Measurements from ENCODE around the gene CCP110. TPM values are rescaled to one million over a fixed set of nuclear protein-coding genes. Genes with fewer than 3 reads are reported as not detected.

CCP110 gene
- total RNA-seq, 3 donors from 2014 or later (not counting 1 experiment from before 2014, with no cell fraction given) = 14.1 to 18.0 (median 17.5) TPM

DNA sequence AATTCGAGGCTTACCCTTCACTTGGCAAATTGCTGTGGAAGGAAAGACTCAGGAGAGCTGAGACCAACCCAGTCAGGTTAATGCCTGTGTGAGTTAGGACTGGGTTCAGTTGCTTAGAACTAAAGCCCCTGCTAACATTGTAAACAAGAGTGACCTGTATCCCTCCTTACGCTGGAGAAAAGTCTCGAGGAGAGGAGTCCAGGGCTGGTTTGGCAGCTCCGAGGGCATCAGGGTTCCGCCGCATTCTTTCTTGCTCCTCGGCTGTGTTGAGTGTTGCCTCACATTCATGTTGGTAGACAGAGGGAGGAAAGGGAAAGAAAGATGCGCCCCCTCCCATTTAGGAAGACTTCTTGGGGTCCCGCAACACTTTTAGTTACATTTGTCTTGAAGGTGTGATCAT is 50.3 kb downstream of the CCP110 start:
- Mint-ChIP-seq H3K36me3 (peaks cover 29% of the 10 kb centered on the region), H3K27me3 (ENCODE audit: low read depth in 2 of 2) (no peaks in the 10 kb centered on the region), H3K4me3 (no peak overlapping the region), H3K9me3 (no peaks in the 10 kb centered on the region), H3K4me1 (no peaks in the 10 kb centered on the region), H3K27ac (no peak overlapping the region)
- Histone ChIP-seq H3K4me3 (ENCODE audit: low read length) (no peak overlapping the region), H3K36me3 (ENCODE audit: control insufficient read depth, insufficient read depth, low read length) (peaks cover 56% of the 10 kb centered on the region), H3K9me3 (ENCODE audit: control insufficient read depth, insufficient read depth, low read length) (no peaks in the 10 kb centered on the region), H3K27ac (ENCODE audit: low read length) (no peak overlapping the region), H3K27me3 (ENCODE audit: control insufficient read depth, insufficient read depth, low read length) (no peaks in the 10 kb centered on the region), H3K4me1 (ENCODE audit: control insufficient read depth, insufficient read depth, low read length) (no peaks in the 10 kb centered on the region)
- 96% methylated on average over 9 of the region's 9 CpGs for WGBS (ENCODE audit: insufficient coverage)
- ATAC-seq (no peak), DNase-seq (no peak)
- TF ChIP-seq, protein P1, sequence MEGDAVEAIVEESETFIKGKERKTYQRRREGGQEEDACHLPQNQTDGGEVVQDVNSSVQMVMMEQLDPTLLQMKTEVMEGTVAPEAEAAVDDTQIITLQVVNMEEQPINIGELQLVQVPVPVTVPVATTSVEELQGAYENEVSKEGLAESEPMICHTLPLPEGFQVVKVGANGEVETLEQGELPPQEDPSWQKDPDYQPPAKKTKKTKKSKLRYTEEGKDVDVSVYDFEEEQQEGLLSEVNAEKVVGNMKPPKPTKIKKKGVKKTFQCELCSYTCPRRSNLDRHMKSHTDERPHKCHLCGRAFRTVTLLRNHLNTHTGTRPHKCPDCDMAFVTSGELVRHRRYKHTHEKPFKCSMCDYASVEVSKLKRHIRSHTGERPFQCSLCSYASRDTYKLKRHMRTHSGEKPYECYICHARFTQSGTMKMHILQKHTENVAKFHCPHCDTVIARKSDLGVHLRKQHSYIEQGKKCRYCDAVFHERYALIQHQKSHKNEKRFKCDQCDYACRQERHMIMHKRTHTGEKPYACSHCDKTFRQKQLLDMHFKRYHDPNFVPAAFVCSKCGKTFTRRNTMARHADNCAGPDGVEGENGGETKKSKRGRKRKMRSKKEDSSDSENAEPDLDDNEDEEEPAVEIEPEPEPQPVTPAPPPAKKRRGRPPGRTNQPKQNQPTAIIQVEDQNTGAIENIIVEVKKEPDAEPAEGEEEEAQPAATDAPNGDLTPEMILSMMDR (IDR thresholded peaks at IDR 0.05) = no peak
- intact Hi-C loops (cut with micrococcal nuclease) = no loop called here

DNA sequence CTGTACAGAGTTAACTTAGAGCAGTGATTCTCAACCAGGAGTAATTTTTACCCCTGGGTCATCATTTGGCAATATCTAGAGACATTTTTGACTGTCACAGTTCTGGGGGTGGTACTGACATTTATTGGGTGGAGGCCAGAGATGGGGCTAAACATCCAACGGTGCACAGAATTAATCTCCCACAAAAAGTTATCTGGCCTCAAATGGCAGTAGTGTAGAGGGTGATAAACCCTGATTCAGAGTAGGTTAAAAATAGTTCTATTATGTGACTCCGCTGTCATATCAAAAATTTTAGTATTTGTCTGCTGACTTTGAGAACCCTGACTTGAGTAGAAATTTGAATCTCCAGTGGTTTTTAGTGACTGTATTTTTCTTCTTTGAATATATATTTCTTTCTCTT is 50.9 kb downstream of the CCP110 start:
- no peaks in the 10 kb centered on the region for H3K9me3 ChIP-seq (ENCODE audit: control insufficient read depth, insufficient read depth, low read length)
- H3K4me1 ChIP-seq (ENCODE audit: control insufficient read depth, insufficient read depth, low read length) = no peaks in the 10 kb centered on the region
- WGBS (ENCODE audit: insufficient coverage) = 89% methylated on average over 2 of the region's 2 CpGs
- no peak overlapping the region for H3K4me3 ChIP-seq (ENCODE audit: low read length)
- H3K36me3 ChIP-seq (ENCODE audit: control insufficient read depth, insufficient read depth, low read length) = peaks cover 53% of the 10 kb centered on the region
- Mint-ChIP-seq H3K9me3 (no peaks in the 10 kb centered on the region), H3K27ac (no peak overlapping the region), H3K27me3 (ENCODE audit: low read depth in 2 of 2) (no peaks in the 10 kb centered on the region), H3K4me3 (no peak overlapping the region), H3K36me3 (peaks cover 29% of the 10 kb centered on the region), H3K4me1 (no peaks in the 10 kb centered on the region)
- TF ChIP-seq, protein P1 (IDR thresholded peaks at IDR 0.05) = no peak
- H3K27me3 ChIP-seq (ENCODE audit: control insufficient read depth, insufficient read depth, low read length) = no peaks in the 10 kb centered on the region
- no peak for ATAC-seq
- no peak overlapping the region for H3K27ac ChIP-seq (ENCODE audit: low read length)
- DNase-seq = no peak
- intact Hi-C loops (cut with micrococcal nuclease) = no loop called here

DNA sequence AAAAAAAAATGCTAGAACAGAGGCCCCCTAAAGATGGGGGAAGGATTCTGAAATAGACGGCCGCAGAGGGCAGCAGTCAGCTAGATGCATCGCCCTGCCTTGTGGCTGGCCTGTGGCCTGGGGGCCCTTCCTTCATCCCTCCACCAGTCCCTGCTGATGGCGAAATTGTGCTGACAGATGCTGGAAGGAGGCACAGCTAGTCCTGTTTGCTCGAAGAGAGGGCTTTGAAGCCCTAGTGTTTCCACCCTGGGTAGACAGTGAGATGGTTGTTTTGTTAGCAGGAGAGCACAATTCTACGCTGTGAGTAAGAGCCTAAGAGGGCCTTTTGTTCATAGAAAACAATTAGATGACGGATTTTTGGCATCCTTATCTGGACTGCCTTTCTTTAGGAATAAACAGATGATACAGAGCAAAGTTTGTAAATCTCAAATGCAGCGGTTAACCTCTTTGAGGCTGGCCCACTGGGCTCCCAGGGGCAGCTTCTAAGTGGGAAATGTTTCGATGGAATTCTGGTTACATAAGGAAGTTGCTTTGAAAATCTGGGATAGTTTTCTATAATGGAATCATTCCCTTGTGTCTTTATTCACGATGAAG is 54.7 kb downstream of the CCP110 start:
- H3K4me1 Mint-ChIP-seq = no peaks in the 10 kb centered on the region
- no peaks in the 10 kb centered on the region for H3K4me1 ChIP-seq (ENCODE audit: control insufficient read depth, insufficient read depth, low read length)
- H3K27me3 Mint-ChIP-seq (ENCODE audit: low read depth in 2 of 2) = no peaks in the 10 kb centered on the region
- H3K27me3 ChIP-seq (ENCODE audit: control insufficient read depth, insufficient read depth, low read length) = no peaks in the 10 kb centered on the region
- WGBS (ENCODE audit: insufficient coverage) = 95% methylated on average over 10 of the region's 10 CpGs
- no peaks in the 10 kb centered on the region for H3K9me3 ChIP-seq (ENCODE audit: control insufficient read depth, insufficient read depth, low read length)
- no peaks in the 10 kb centered on the region for H3K9me3 Mint-ChIP-seq
- ATAC-seq = no peak
- no peak overlapping the region for H3K27ac Mint-ChIP-seq
- peaks cover 73% of the 10 kb centered on the region for H3K36me3 ChIP-seq (ENCODE audit: control insufficient read depth, insufficient read depth, low read length)
- intact Hi-C loops (cut with micrococcal nuclease) = no loop called here
- no peak overlapping the region for H3K4me3 Mint-ChIP-seq
- no peak overlapping the region for H3K4me3 ChIP-seq (ENCODE audit: low read length)
- no peak for DNase-seq
- TF ChIP-seq, protein P1 (IDR thresholded peaks at IDR 0.05) = no peak
- peaks cover 43% of the 10 kb centered on the region for H3K36me3 Mint-ChIP-seq
- H3K27ac ChIP-seq (ENCODE audit: low read length) = no peak overlapping the region

Data from natural killer cell (primary cell).